Measurements from ENCODE around the gene SLC15A4.

The SLC15A4 gene

GRCh38 chr12:128817111-128818015, 6.4 kb downstream of the SLC15A4 start:
- POLR2A ChIA-PET = no interaction called here
- CTCF ChIA-PET = no interaction called here
- TF ChIP-seq HDGF (IDR thresholded peaks at IDR 0.05; ENCODE audit: borderline replicate concordance) (no peak), FOXA1 (IDR thresholded peaks at IDR 0.05) (no peak), SUZ12 (IDR thresholded peaks at IDR 0.05) (no peak), CTBP1 (IDR thresholded peaks at IDR 0.05; ENCODE audit: borderline replicate concordance) (no peak), NFRKB (IDR thresholded peaks at IDR 0.05) (no peak), FOXM1 (IDR thresholded peaks at IDR 0.05; ENCODE audit: borderline replicate concordance) (no peak), ARNT (IDR thresholded peaks at IDR 0.05) (no peak), LEF1 (IDR thresholded peaks at IDR 0.05; ENCODE audit: borderline replicate concordance) (no peak), ZNF384 (IDR thresholded peaks at IDR 0.05) (no peak), FOXK2 (IDR thresholded peaks at IDR 0.05) (no peak)
- DNase-seq (ENCODE audit: extremely low spot score) = peak; percentile 31

- POLR2A ChIA-PET = no interaction called here
- DNase-seq (ENCODE audit: extremely low spot score) = no peak
- CTCF ChIA-PET = no interaction called here
- TF ChIP-seq BHLHE40 (IDR thresholded peaks at IDR 0.05; ENCODE audit: borderline replicate concordance) (no peak), TARDBP (IDR thresholded peaks at IDR 0.05) (no peak), FOXK2 (IDR thresholded peaks at IDR 0.05) (no peak), SP1 (IDR thresholded peaks at IDR 0.05) (no peak), NFRKB (IDR thresholded peaks at IDR 0.05) (no peak), ELF4 (IDR thresholded peaks at IDR 0.05) (no peak), ZNF384 (IDR thresholded peaks at IDR 0.05) (no peak), FOXA1 (IDR thresholded peaks at IDR 0.05) (no peak), FOXM1 (IDR thresholded peaks at IDR 0.05; ENCODE audit: borderline replicate concordance) (no peak), L3MBTL2 (conservative IDR thresholded peaks at IDR 0.05) (no peak), ARNT (IDR thresholded peaks at IDR 0.05) (no peak), HDGF (IDR thresholded peaks at IDR 0.05; ENCODE audit: borderline replicate concordance) (no peak), LEF1 (IDR thresholded peaks at IDR 0.05; ENCODE audit: borderline replicate concordance) (no peak)
Measured at GRCh38 chr12:128816643-128816920, 7.2 kb downstream of the SLC15A4 start.

GRCh38 chr12:128815779-128816642, 7.7 kb downstream of the SLC15A4 start:
- DNase-seq (ENCODE audit: extremely low spot score) = no peak
- ChIA-PET POLR2A (no interaction called here), CTCF (no interaction called here)
- TF ChIP-seq TARDBP (IDR thresholded peaks at IDR 0.05) (no peak), HDGF (IDR thresholded peaks at IDR 0.05; ENCODE audit: borderline replicate concordance) (no peak), NFRKB (IDR thresholded peaks at IDR 0.05) (no peak), ELF4 (IDR thresholded peaks at IDR 0.05) (no peak), CTBP1 (IDR thresholded peaks at IDR 0.05; ENCODE audit: borderline replicate concordance) (no peak), ZNF384 (IDR thresholded peaks at IDR 0.05) (no peak), PKNOX1 (IDR thresholded peaks at IDR 0.05) (no peak), ARNT (IDR thresholded peaks at IDR 0.05) (no peak), SP1 (IDR thresholded peaks at IDR 0.05) (no peak), FOXM1 (IDR thresholded peaks at IDR 0.05; ENCODE audit: borderline replicate concordance) (no peak), FOXK2 (IDR thresholded peaks at IDR 0.05) (no peak), L3MBTL2 (conservative IDR thresholded peaks at IDR 0.05) (no peak), SUZ12 (IDR thresholded peaks at IDR 0.05) (no peak)

GRCh38 chr12:128814411-128815261, 9.1 kb downstream of the SLC15A4 start:
- ChIA-PET CTCF (no interaction called here), POLR2A (no interaction called here)
- no peak for DNase-seq (ENCODE audit: extremely low spot score)
- TF ChIP-seq FOXM1 (IDR thresholded peaks at IDR 0.05; ENCODE audit: borderline replicate concordance) (no peak), BHLHE40 (IDR thresholded peaks at IDR 0.05; ENCODE audit: borderline replicate concordance) (no peak), FOXA1 (IDR thresholded peaks at IDR 0.05) (no peak), ELF4 (IDR thresholded peaks at IDR 0.05) (no peak), SUZ12 (IDR thresholded peaks at IDR 0.05) (no peak), NFRKB (IDR thresholded peaks at IDR 0.05) (no peak), SP1 (IDR thresholded peaks at IDR 0.05) (no peak), PKNOX1 (IDR thresholded peaks at IDR 0.05) (no peak), HDGF (IDR thresholded peaks at IDR 0.05; ENCODE audit: borderline replicate concordance) (no peak)

GRCh38 chr12:128813883-128814282, 9.9 kb downstream of the SLC15A4 start:
- no peak for TF ChIP-seq SUZ12 (IDR thresholded peaks at IDR 0.05)
- no peak for TF ChIP-seq BHLHE40 (IDR thresholded peaks at IDR 0.05; ENCODE audit: borderline replicate concordance)
- no peak for TF ChIP-seq L3MBTL2 (conservative IDR thresholded peaks at IDR 0.05)
- TF ChIP-seq FOXK2 (IDR thresholded peaks at IDR 0.05) = no peak
- TF ChIP-seq NFRKB (IDR thresholded peaks at IDR 0.05) = no peak
- no peak for TF ChIP-seq ARNT (IDR thresholded peaks at IDR 0.05)
- TF ChIP-seq FOXA1 (IDR thresholded peaks at IDR 0.05) = no peak
- TF ChIP-seq ZNF384 (IDR thresholded peaks at IDR 0.05) = no peak
- no peak for TF ChIP-seq ELF4 (IDR thresholded peaks at IDR 0.05)
- TF ChIP-seq FOXM1 (IDR thresholded peaks at IDR 0.05; ENCODE audit: borderline replicate concordance) = no peak
- POLR2A ChIA-PET = no interaction called here
- CTCF ChIA-PET = no interaction called here

GRCh38 chr12:128813392-128813791, 10.4 kb downstream of the SLC15A4 start:
- DNase-seq (ENCODE audit: extremely low spot score) = no peak
- CTCF ChIA-PET = no interaction called here
- TF ChIP-seq ELF4 (IDR thresholded peaks at IDR 0.05) (no peak), ZNF384 (IDR thresholded peaks at IDR 0.05) (no peak), HDGF (IDR thresholded peaks at IDR 0.05; ENCODE audit: borderline replicate concordance) (no peak), SP1 (IDR thresholded peaks at IDR 0.05) (no peak), PKNOX1 (IDR thresholded peaks at IDR 0.05) (no peak), BHLHE40 (IDR thresholded peaks at IDR 0.05; ENCODE audit: borderline replicate concordance) (no peak), FOXM1 (IDR thresholded peaks at IDR 0.05; ENCODE audit: borderline replicate concordance) (no peak), FOXA1 (IDR thresholded peaks at IDR 0.05) (no peak), L3MBTL2 (conservative IDR thresholded peaks at IDR 0.05) (no peak), FOXK2 (IDR thresholded peaks at IDR 0.05) (no peak), TARDBP (IDR thresholded peaks at IDR 0.05) (no peak), SUZ12 (IDR thresholded peaks at IDR 0.05) (no peak), NFRKB (IDR thresholded peaks at IDR 0.05) (no peak), CTBP1 (IDR thresholded peaks at IDR 0.05; ENCODE audit: borderline replicate concordance) (no peak), ARNT (IDR thresholded peaks at IDR 0.05) (no peak)
- POLR2A ChIA-PET = no interaction called here

More at GRCh38 chr12:128813883-128814282, 9.9 kb downstream of the SLC15A4 start:
- DNase-seq (ENCODE audit: extremely low spot score) = no peak

Data from HEK293T (cell line).